HepG2 (cell line): ENCODE data around the gene FN1. TPM values are rescaled to one million over a fixed set of nuclear protein-coding genes. Genes with fewer than 3 reads are reported as not detected.

Experiments used
- BCL6 ChIP-seq: IDR thresholded peaks from 2 replicates; pipeline ENCODE4 v1.6.1; 2016; ENCODE audit warnings: missing genetic modification reagents, missing compliant biosample characterization
- FOSL2 ChIP-seq: sonication (generic); formaldehyde crosslinking; IDR thresholded peaks from 2 replicates; pipeline ENCODE4 v1.4.0; 2020; ENCODE audit warnings: missing genetic modification reagents
- GATAD2A ChIP-seq: IDR thresholded peaks from 2 replicates; pipeline ENCODE4 v1.6.1; 2016
- GZF1 ChIP-seq: sonication (generic); formaldehyde crosslinking; IDR thresholded peaks from 2 replicates; pipeline ENCODE4 v1.5.1; 2020; ENCODE audit warnings: mild to moderate bottlenecking, missing genetic modification reagents
- KMT2A ChIP-seq: sonication (generic); formaldehyde crosslinking; IDR thresholded peaks from 2 replicates; pipeline ENCODE4 v1.4.0; 2020; ENCODE audit warnings: missing genetic modification reagents
- MIXL1 ChIP-seq: IDR thresholded peaks from 2 replicates; pipeline ENCODE4 v1.6.1; 2016
- MLX ChIP-seq: IDR thresholded peaks from 2 replicates; pipeline ENCODE4 v1.6.1; 2016
- RAD21 ChIP-seq: fragments of 450-650 bp; formaldehyde crosslinking; IDR thresholded peaks from 2 replicates; pipeline ENCODE4 v1.5.0; 2020; ENCODE audit warnings: mild to moderate bottlenecking
- RELA ChIP-seq: sonication (generic); formaldehyde crosslinking; IDR thresholded peaks from 2 replicates; pipeline ENCODE4 v1.4.0; 2020; ENCODE audit warnings: missing genetic modification reagents
- RFXANK ChIP-seq: IDR thresholded peaks from 2 replicates; pipeline ENCODE4 v1.6.1; 2016
- THAP8 ChIP-seq: sonication (generic); formaldehyde crosslinking; IDR thresholded peaks from 2 replicates; pipeline ENCODE4 v1.5.1; 2020; ENCODE audit warnings: missing genetic modification reagents, mild to moderate bottlenecking, borderline replicate concordance
- ZBTB10 ChIP-seq: sonication (generic); formaldehyde crosslinking; IDR thresholded peaks from 2 replicates; pipeline ENCODE4 v1.4.0; 2020; ENCODE audit warnings: missing genetic modification reagents, borderline replicate concordance
- ZEB1 ChIP-seq: IDR thresholded peaks from 2 replicates; pipeline ENCODE4 v1.6.1; 2012; ENCODE audit warnings: mild to moderate bottlenecking, low read depth, inconsistent platforms; ENCODE audit not compliant: insufficient replicate concordance
- ZNF280D ChIP-seq: sonication (generic); formaldehyde crosslinking; IDR thresholded peaks from 2 replicates; pipeline ENCODE4 v1.5.1; 2020; ENCODE audit warnings: mild to moderate bottlenecking, missing genetic modification reagents
- ZNF33B ChIP-seq: sonication (generic); formaldehyde crosslinking; IDR thresholded peaks from 2 replicates; pipeline ENCODE4 v1.5.1; 2020; ENCODE audit warnings: mild to moderate bottlenecking, missing genetic modification reagents
- ZNF446 ChIP-seq: sonication (generic); formaldehyde crosslinking; IDR thresholded peaks from 2 replicates; pipeline ENCODE4 v1.5.0; 2020; ENCODE audit warnings: mild to moderate bottlenecking, missing genetic modification reagents
- ZNF652 ChIP-seq: IDR thresholded peaks from 2 replicates; pipeline ENCODE4 v1.6.1; 2016; ENCODE audit warnings: low read depth, borderline replicate concordance
- ZNF691 ChIP-seq: sonication (generic); formaldehyde crosslinking; IDR thresholded peaks from 2 replicates; pipeline ENCODE4 v1.4.0; 2020; ENCODE audit warnings: missing genetic modification reagents, low read depth, mild to moderate bottlenecking, borderline replicate concordance
- ZXDC ChIP-seq: sonication (generic); formaldehyde crosslinking; IDR thresholded peaks from 2 replicates; pipeline ENCODE4 v1.5.0; 2020; ENCODE audit warnings: mild to moderate bottlenecking, missing genetic modification reagents
- polyA plus RNA-seq, 8 experiments: library from polyadenylated mRNA; depleted of rRNA in 3 of 8; stranded (reverse) in 7 of 8; unstranded in 1 of 8; fragments of >200 nt; fragmentation: Illumina TruSeq in 4 of 8; extraction: Trizol in 4 of 8; gene quantifications; 2 replicates each; pipeline versions ENCODE4 v1.2.1 to v1.2.3, GENCODE V29; 2011 to 2016; ENCODE audit warnings: low read depth in 4 of 8, missing spikeins in 1 of 8, mixed read lengths in 1 of 8; ENCODE audit not compliant: insufficient read depth in 1 of 8
- total RNA-seq, 5 experiments: library from RNA; depleted of rRNA; stranded (reverse); fragments of >200 nt; fragmentation: Illumina TruSeq; extraction: Trizol; gene quantifications; 2 replicates each; pipeline ENCODE4 v1.2.3, GENCODE V29; 2016; ENCODE audit warnings: low read depth in 1 of 5

The FN1 gene
- total and polyA plus RNA-seq, 2 of the 13 experiments (the other 11 are each of a cell fraction or from before 2014, with no cell fraction given) = 1,847 to 6,471 TPM

- TF ChIP-seq ZNF280D (CRISPR knock-in tag) (peak; percentile 96), RFXANK (CRISPR knock-in tag) (peak; percentile 86; the same call in 1 of the 2 replicates), FOSL2 (CRISPR knock-in tag) (peak; percentile 30; the same call in 1 of the 2 replicates), ZNF691 (CRISPR knock-in tag) (peak; percentile 97), RAD21 (CRISPR knock-in tag) (peak; percentile 65), ZNF33B (CRISPR knock-in tag) (peak; percentile 93; the same call in 1 of the 2 replicates), ZNF652 (CRISPR knock-in tag) (no peak), ZBTB10 (peak; percentile 73; the same call in 1 of the 2 replicates), ZEB1 (no peak), GZF1 (peak; percentile 91), GATAD2A (peak; percentile 60), ZXDC (peak; percentile 84; the same call in 1 of the 2 replicates), ZNF446 (CRISPR knock-in tag) (peak; percentile 99), KMT2A (CRISPR knock-in tag) (peak; percentile 85), BCL6 (CRISPR knock-in tag) (peak; percentile 66; the same call in 1 of the 2 replicates), RELA (0 out of 2 replicates have a peak, but pooled peaks have one; percentile 60), THAP8 (CRISPR knock-in tag) (no peak), MIXL1 (CRISPR knock-in tag) (no peak), MLX (CRISPR knock-in tag) (peak; percentile 88; the same call in 1 of the 2 replicates)
Observed at GRCh38 chr2:215311625-215312396, 124.1 kb downstream of the FN1 start, which contains the start of gene ATIC (continued).
